PC-9 (cell line): ENCODE results near the gene ZCRB1.

Experiments
- EZH2 ChIP-seq: fragments of 200-600 bp; sonication (generic); IDR thresholded peaks from 2 replicates; pipeline ENCODE4 v1.8.0; 2017; ENCODE audit warnings: antibody characterized with exemption, low read depth
- TF ChIP-seq, protein P1 (sequence below): fragments of 200-600 bp; sonication (generic); conservative IDR thresholded peaks from 2 replicates; pipeline ENCODE4 v1.6.1; 2017; ENCODE audit warnings: mixed run types, antibody characterized with exemption, mild to moderate bottlenecking, moderate library complexity

GRCh38 chr12:42361909-42362646 is 36.2 kb upstream of the ZCRB1 start:
- TF ChIP-seq, protein P1, sequence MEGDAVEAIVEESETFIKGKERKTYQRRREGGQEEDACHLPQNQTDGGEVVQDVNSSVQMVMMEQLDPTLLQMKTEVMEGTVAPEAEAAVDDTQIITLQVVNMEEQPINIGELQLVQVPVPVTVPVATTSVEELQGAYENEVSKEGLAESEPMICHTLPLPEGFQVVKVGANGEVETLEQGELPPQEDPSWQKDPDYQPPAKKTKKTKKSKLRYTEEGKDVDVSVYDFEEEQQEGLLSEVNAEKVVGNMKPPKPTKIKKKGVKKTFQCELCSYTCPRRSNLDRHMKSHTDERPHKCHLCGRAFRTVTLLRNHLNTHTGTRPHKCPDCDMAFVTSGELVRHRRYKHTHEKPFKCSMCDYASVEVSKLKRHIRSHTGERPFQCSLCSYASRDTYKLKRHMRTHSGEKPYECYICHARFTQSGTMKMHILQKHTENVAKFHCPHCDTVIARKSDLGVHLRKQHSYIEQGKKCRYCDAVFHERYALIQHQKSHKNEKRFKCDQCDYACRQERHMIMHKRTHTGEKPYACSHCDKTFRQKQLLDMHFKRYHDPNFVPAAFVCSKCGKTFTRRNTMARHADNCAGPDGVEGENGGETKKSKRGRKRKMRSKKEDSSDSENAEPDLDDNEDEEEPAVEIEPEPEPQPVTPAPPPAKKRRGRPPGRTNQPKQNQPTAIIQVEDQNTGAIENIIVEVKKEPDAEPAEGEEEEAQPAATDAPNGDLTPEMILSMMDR, result no peak
- no peak for TF ChIP-seq EZH2
